Psoas muscle (tissue), 8 donors: ENCODE results near the gene ANKRD30B. TPM values are rescaled to one million over a fixed set of nuclear protein-coding genes. Genes with fewer than 3 reads are reported as not detected.
"Not testable (repeated sequence)": the region's sequence is repeated elsewhere in the genome, so short reads cannot be mapped to it uniquely, and the experiment has no call there.

Experiments
- ATAC-seq, 4 donors: fragments of 200-7000 bp; cut with Tn5 transposase; one replicate each; pipeline ENCODE4 v1.9.1; 2020; ENCODE audit warnings: moderate library complexity in 3 of 4, mild to moderate bottlenecking in 2 of 4
- DNase-seq, 2 donors: peaks; one replicate each; pipeline ENCODE4 v3.0.0-alpha.2; 2020
- H3K27ac ChIP-seq: fragments of 200-600 bp; one replicate; pipeline ENCODE4 v1.8.0; 2022
- H3K27me3 ChIP-seq, 3 donors: fragments of 200-600 bp in 1 of 3; one replicate each; pipeline versions ENCODE4 v1.6.1 to v1.8.0; 2013 to 2022; ENCODE audit warnings: low read length in 2 of 3, mild to moderate bottlenecking in 2 of 3, moderate library complexity in 1 of 3; ENCODE audit not compliant: insufficient read depth in 3 of 3
- H3K36me3 ChIP-seq, 2 donors: fragments of 200-600 bp in 1 of 2; one replicate each; pipeline versions ENCODE4 v1.6.1 to v1.8.0; 2013 to 2022; ENCODE audit warnings: low read depth in 1 of 2, mild to moderate bottlenecking in 1 of 2, moderate library complexity in 1 of 2; ENCODE audit not compliant: insufficient read depth in 1 of 2
- H3K4me1 ChIP-seq: fragments of 200-600 bp; one replicate; pipeline ENCODE4 v1.8.0; 2022
- H3K4me3 ChIP-seq: fragments of 200-600 bp; one replicate; pipeline ENCODE4 v1.8.0; 2022; ENCODE audit warnings: mild to moderate bottlenecking
- H3K9me3 ChIP-seq: fragments of 200-600 bp; one replicate; pipeline ENCODE4 v1.8.0; 2022
- WGBS, 3 donors: extraction: QIAGEN DNeasy Blood & Tissue Kit; methylation state at CpG; one replicate each; pipeline versions ENCODE4 v1.1.6 to v1.1.7; 2013; 5-methylcytosine and 5-hydroxymethylcytosine counted together
- intact Hi-C, 2 donors: fragments of 100-400 bp; cut with DNase I; formaldehyde crosslinking; loops; one replicate each; pipeline versions ENCODE4 v1.11.0 to v1.14.2; 2022
- polyA plus RNA-seq, 3 donors: library from polyadenylated mRNA; stranded (reverse); fragments of 200-250 nt; gene quantifications; one replicate each; pipeline ENCODE4 v1.2.3, GENCODE V29; 2013
- total RNA-seq, 4 donors: library from RNA; stranded (reverse); fragmentation: NEBNext Ultra II Directional in 2 of 4; extraction: Animal tissue kit (Norgen Biotek cat#: 25700) in 2 of 4; gene quantifications; one replicate each; pipeline versions ENCODE4 v1.2.1 to v1.2.4, GENCODE V29; 2021 to 2023
- donor health status: healthy with polysubstance abuse.
- donor health status: DM: no; HTN: no; CAD: no; lungs with moderate emphysema.
- donor health status: Bipolar disorder and iron deficiency.
- donor health status: healthy.
- donor health status: DM: yes; HTN: yes; CAD: no.
- donor health status: DM: no; HTN: no; CAD: no.
- donor health status: DM: no; HTN: no; CAD: no.
- donor health status: DM: yes; HTN: yes; CAD: no.

Gene ANKRD30B
- total and polyA plus RNA-seq, 7 donors: 0.04 to 0.10 TPM; not detected in 5

DNA sequence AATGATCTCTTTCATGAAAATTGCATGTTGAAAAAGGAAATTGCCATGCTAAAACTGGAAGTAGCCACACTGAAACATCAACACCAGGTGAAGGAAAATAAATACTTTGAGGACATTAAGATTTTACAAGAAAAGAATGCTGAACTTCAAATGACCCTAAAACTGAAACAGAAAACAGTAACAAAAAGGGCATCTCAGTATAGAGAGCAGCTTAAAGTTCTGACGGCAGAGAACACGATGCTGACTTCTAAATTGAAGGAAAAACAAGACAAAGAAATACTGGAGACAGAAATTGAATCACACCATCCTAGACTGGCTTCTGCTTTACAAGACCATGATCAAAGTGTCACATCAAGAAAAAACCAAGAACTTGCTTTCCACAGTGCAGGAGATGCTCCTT, 103.6 kb downstream of the ANKRD30B start:
- intact Hi-C loops, H3K4me1 ChIP-seq, H3K27me3 ChIP-seq, H3K4me3 ChIP-seq, ATAC-seq, H3K9me3 ChIP-seq, H3K27ac ChIP-seq, H3K36me3 ChIP-seq, DNase-seq: not testable (repeated sequence)
- 0 to 51% (median 20%) methylated on average over 2 of the region's 2 CpGs for WGBS, 3 donors

DNA sequence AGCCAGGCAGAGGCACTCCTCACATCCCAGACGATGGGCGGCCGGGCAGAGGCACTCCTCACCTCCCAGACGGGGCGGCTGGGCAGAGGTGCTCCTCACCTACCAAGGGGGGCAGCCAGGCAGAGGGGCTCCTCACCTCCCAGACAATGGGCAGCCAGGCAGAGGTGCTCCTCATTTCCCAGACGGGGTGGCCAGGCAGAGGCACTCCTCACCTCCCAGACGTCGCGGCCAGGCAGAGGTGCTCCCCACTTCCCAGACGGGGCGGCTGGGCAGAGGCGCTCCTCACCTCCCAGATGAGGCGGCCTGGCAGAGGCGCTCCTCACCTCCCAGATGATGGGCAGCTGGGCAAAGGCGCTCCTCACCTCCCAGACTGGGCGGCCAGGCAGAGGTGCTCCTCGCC, 107.7 kb downstream of the ANKRD30B start:
- H3K36me3 ChIP-seq, H3K27ac ChIP-seq, H3K27me3 ChIP-seq, H3K4me3 ChIP-seq, DNase-seq, H3K9me3 ChIP-seq, ATAC-seq, intact Hi-C loops, H3K4me1 ChIP-seq: not testable (repeated sequence)
- 82 to 93% (median 89%) methylated on average over 7 to 16 of the region's 17 CpGs for WGBS, 3 donors

DNA sequence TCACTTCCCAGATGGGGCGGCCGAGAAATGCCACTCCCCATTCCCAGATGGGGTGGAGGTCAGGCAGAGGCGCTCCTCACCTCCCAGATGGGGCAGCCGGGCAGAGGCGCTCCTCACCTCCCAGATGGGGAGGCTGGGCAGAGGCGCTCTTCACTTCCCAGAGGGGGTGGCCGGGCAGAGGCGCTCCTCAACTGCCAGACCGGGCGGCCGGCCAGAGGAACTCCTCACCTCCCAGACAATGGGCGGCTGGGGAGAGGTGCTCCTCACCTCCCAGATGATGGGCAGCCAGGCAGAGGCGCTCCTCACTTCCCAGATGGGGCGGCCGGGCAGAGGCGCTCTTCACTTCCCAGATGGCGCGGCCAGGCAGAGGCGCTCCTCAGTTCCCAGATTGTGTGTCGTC, 108.3 kb downstream of the ANKRD30B start:
- ATAC-seq, H3K36me3 ChIP-seq, H3K27ac ChIP-seq, H3K4me3 ChIP-seq, H3K9me3 ChIP-seq, H3K27me3 ChIP-seq, H3K4me1 ChIP-seq, intact Hi-C loops, DNase-seq: not testable (repeated sequence)
- 92 to 96% methylated on average over 5 to 7 of the region's 20 CpGs; no CpG with 5 or more reads in 1 of the 3 donors for WGBS, 3 donors

DNA sequence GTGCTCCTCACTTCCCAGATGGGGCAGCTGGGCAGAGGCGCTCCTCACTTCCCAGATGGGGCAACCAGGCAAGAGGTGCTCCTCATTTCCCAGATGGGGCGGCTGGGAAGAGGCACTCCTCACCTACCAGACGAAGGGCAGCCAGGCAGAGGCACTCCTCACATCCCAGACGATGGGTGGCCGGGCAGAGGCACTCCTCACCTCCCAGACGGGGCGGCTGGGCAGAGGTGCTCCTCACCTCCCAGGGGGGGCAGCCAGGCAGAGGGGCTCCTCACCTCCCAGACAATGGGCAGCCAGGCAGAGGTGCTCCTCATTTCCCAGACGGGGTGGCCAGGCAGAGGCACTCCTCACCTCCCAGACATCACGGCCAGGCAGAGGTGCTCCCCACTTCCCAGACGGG, 110.5 kb downstream of the ANKRD30B start:
- DNase-seq, H3K4me1 ChIP-seq, H3K27me3 ChIP-seq, H3K9me3 ChIP-seq, intact Hi-C loops, H3K4me3 ChIP-seq, H3K36me3 ChIP-seq, ATAC-seq, H3K27ac ChIP-seq: not testable (repeated sequence)
- 93% methylated on average over 3 of the region's 10 CpGs; no CpG with 5 or more reads in 2 of the 3 donors for WGBS, 3 donors

DNA sequence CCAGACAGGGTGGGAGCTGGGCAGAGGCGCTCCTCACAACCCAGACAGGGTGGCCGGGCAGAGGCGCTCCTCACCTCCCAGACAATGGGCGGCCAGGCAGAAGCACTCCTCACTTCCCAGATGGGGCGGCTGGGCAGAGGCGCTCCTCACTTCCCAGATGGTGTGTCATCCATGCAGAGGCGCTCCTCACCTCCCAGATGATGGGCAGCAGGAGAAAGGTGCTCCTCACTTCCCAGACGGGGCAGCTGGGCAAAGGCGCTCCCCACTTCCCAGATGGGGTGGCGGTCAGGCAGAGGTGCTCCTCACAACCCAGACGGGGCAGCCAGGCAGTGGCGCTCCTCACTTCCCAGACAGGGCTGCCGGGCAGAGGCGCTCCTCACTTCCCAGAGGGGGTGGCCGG, 112.0 kb downstream of the ANKRD30B start:
- H3K9me3 ChIP-seq, DNase-seq, H3K4me1 ChIP-seq, H3K27me3 ChIP-seq, H3K36me3 ChIP-seq, H3K4me3 ChIP-seq, H3K27ac ChIP-seq, ATAC-seq, intact Hi-C loops: not testable (repeated sequence)
- 85 to 92% (median 87%) methylated on average over 12 to 15 of the region's 15 CpGs for WGBS, 3 donors

DNA sequence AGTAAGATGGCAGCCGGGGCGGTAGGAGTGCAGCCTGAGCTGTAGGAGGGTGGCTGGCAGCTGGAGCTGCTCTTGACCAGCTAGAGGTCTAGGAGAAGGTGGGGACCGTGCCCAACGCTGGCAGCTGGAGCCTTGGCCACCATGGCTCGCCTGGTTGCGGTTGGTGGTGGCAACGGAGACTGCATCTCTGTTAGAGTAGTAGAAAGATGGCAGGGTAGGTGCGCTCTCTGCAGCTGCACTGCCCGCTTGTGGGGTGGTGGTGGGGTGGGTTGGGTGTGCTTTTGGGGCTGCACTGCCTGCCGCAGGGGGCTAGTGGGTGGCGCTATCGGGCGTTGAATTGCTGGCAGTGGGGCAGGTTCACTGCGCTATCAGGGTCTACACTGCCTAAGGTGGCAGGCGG, 118.5 kb downstream of the ANKRD30B start:
- intact Hi-C loops, H3K4me1 ChIP-seq, H3K27ac ChIP-seq, H3K4me3 ChIP-seq, ATAC-seq, H3K36me3 ChIP-seq, H3K27me3 ChIP-seq, H3K9me3 ChIP-seq, DNase-seq: not testable (repeated sequence)
- WGBS, 3 donors: 87 to 89% (median 89%) methylated on average over 11 to 15 of the region's 15 CpGs

DNA sequence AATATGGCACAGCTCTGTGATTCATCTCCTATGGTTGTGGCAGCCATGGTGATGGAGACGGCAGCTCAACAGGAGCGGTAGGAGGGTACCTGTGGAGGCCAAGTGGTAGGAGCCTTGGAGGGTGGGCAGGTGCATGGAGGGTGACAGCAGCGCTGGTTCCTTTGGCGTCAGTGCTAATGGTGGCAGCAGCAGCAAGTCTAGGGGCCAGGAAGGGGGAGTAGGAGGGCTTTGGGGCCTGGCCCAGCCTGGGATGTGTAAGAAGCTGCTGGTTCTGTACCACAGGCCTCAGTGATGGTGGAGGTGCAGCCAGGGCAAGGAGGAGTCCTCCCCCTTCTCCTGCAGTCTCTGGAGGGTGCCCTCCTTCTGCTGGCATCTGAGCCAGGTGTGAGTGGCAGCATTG, 120.0 kb downstream of the ANKRD30B start:
- H3K27me3 ChIP-seq, H3K4me1 ChIP-seq, intact Hi-C loops, ATAC-seq, H3K4me3 ChIP-seq, H3K27ac ChIP-seq, H3K36me3 ChIP-seq, DNase-seq, H3K9me3 ChIP-seq: not testable (repeated sequence)
- WGBS, 3 donors: 82 to 92% (median 91%) methylated on average over 4 of the region's 4 CpGs

DNA sequence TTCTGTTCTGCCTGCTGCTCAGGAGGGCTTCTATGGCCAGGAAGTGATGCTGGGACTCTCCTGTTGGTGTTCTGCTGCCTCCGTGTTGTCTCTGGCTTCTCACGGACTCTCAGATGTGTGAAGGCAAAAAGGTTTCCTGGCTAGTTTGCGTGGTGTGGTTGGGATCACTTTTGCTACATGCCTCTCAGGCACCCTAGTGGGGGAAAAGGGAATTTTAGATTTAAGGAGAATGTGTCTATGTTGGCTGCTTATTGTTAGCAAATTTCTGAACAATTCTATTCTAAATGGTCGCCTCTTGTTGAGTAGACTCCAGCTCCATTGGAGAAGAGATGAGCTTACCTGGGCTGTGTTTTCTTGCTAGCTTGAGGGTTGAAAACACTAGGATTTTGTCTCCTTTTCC, 120.9 kb downstream of the ANKRD30B start:
- H3K4me1 ChIP-seq, H3K4me3 ChIP-seq, H3K36me3 ChIP-seq, H3K27ac ChIP-seq, H3K9me3 ChIP-seq, intact Hi-C loops, ATAC-seq, H3K27me3 ChIP-seq, DNase-seq: not testable (repeated sequence)
- 73 to 86% (median 83%) methylated on average over 2 to 4 of the region's 4 CpGs for WGBS, 3 donors

DNA sequence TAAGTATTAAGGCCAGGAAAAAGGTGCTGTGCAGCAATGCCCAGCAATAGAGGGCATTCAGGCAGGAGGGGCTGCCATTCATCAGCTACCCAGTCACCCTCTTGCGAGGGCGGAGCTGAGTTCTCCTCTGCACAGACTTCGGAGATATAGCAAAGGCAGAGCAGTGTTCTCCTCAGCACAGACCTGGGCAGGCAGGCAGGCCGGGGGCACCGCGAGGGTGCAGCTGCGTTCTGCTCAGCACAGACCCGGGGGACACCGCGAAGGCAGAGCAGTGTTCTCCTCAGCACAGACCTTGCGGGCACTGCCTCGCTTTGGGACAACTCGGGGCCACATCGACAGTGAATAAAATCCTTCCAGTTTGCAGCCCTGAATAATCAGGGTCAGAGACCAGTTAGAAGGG, 130.9 kb downstream of the ANKRD30B start:
- 82 to 89% (median 87%) methylated on average over 11 to 14 of the region's 14 CpGs for WGBS, 3 donors

More for the DNA sequence above, 130.9 kb downstream of the ANKRD30B start:
- H3K4me1 ChIP-seq, H3K4me3 ChIP-seq, DNase-seq, H3K9me3 ChIP-seq, intact Hi-C loops, ATAC-seq, H3K27ac ChIP-seq, H3K27me3 ChIP-seq, H3K36me3 ChIP-seq: not testable (repeated sequence)
